Pons (tissue), 1 donor: ENCODE data around the gene ZNF423.

Experiments
- DNase-seq: peaks from one replicate; pipeline ENCODE4 v3.0.0-alpha.2; 2016; ENCODE audit warnings: low spot score

The ZNF423 gene

DNA sequence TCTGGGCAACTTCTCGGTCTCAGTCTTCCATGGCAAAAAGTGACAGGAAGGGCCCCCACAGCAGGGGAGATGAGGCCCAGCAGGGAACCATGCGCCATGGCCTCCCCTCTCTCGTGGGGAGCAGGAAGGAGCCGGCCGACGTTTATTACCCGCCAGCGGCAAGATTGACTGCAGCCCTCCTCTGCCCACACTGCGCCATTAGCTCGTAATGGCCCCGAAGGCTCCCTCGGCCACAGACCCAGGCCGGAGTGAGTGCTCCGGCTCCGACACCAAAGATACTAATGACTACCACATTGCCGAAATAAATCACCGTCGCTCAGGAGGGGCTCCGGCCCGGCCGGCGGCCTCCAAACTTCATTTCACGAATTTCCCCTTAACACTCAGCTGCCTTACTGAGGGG lies 255.4 kb downstream of the ZNF423 start:
- DNase-seq: no peak

DNA sequence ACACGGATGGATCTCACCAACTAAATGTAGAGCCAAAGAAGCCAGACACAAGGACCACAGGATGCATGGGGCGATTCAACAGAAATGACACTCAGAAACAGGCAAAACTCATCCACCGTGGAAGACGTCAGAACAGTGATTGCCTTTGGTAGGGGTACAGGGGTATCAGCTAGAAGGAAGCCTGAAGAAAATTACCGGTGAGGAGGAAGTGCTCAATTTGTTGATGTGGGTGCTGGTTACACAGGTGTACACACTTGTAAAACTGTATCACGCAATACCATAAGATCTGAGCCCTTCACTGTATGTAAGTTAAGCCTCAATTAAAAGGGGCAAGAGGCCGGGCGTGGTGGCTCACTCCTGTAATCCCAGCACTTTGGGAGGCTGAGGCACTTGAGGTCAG lies 256.2 kb downstream of the ZNF423 start:
- DNase-seq: no peak

DNA sequence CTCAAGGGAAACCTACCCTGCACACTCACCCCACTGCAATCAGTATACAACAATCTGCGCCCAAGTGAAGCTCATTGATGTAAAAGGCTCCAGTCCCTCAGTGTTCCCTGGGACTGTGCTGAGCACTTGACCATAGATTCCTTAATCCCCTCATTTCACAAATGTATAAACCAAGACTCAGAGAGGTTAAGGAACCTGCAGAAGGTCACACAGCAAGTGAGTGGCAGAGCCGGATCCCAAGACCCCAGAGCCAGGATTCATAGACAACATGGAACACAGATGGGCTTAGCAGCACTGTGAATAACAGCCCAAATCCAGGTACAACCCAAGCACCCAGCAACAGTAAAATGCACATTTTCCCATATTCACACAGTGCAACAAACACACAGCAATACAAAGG lies 256.6 kb downstream of the ZNF423 start:
- no peak for DNase-seq

DNA sequence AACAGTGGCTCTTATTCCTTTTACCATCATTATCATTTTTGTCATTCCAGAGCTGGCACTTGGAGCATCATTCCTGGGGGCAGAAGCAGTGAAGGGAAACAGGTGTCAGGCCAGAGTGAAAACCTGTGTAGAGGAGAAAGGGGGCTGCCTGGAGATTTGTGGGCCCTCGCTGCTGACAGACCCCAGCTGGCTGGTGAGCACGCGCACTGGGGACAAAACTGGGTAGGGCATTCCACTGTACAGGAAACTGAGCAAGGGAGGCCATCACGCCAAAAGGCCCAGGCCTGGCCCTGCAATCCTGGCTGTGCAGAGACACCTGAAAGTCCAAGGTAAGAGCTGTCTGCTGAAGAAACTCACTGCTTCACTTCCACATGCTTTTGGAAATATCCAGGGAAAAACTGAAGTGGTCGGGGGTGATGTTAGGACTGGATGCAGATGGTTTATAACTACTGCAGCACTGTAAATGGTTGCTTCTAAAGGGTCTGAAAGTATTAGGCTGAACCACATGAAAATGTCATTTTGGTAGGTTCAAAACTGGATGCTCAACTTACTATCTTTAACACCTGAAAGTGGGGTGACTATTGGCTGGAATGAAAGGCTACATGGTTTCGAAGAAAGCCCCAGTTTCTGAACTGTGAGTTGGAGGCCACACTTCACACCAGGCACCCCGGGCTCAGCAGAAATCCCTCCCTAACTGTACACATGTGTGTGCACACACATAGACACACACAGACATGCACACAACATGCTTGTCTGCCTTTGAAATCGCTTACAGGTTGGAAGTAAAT lies 257.3 kb downstream of the ZNF423 start:
- no peak for DNase-seq

DNA sequence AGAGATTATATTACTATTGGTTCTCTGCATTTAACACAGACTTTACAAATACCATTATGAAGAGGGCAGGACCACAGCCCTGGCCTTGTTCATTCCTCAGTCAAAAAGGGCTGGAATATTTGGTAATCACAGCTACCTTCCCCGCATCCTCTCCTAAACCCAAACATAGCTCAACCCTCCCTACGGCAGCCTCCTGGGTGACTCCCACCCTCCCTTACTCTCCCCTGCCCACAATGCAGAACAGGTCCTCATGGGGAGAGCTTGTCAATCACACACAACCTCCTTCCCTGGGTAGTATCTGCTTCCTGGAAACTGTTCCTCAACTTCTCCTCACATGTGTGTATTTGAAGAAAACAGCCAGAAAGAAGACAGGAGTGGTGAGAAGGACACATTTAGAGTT lies 258.1 kb downstream of the ZNF423 start:
- no peak for DNase-seq

DNA sequence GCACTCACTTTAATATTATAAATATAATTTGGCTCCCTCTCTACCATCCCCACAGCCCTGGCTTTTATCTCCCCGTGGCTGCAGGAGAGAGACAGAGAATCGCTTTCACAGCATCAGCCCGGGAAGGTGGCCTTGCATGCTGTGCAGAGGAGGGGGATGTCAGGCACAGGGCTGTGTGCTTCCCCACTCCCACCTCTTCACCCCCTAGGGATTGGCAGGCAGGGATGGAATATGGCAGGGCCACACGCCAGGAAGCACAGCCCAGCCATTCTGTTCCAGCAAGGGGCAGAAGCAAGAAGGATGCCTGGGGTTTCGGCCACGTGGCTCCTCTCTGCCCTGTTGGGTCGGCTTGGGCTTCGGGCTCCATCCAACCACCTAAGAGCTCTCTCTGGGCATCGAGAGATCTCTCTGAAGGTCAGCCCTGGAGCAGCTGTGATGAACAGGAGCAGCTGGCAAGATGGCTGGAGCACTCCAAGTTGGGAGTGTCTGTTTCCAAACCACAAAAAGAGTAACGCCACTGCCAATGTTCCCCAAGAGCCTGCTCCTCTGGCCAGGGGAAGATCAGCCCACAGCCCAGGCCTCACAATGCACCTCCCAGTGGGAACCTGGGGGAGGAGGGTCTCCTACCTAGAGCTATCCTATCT lies 259.1 kb downstream of the ZNF423 start:
- no peak for DNase-seq

DNA sequence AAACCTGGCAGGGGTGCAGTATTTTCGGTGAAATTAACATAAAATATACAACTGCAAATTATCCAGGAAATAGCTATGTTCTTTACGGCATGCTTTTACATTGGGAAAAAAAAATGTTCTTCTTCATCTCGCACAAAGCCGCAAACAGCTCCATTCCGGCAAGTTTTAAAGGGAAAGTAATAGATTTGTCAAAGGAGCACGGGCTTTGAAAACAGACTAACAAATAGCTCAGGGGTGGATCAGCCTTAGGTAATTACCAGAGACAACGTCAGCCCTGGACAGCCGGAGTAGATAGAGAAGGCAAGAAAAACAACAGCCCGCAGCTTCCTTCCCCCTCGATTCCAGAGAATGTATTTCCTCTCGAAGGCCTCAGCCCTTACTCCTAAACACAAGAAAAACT lies 259.8 kb downstream of the ZNF423 start:
- DNase-seq: no peak

DNA sequence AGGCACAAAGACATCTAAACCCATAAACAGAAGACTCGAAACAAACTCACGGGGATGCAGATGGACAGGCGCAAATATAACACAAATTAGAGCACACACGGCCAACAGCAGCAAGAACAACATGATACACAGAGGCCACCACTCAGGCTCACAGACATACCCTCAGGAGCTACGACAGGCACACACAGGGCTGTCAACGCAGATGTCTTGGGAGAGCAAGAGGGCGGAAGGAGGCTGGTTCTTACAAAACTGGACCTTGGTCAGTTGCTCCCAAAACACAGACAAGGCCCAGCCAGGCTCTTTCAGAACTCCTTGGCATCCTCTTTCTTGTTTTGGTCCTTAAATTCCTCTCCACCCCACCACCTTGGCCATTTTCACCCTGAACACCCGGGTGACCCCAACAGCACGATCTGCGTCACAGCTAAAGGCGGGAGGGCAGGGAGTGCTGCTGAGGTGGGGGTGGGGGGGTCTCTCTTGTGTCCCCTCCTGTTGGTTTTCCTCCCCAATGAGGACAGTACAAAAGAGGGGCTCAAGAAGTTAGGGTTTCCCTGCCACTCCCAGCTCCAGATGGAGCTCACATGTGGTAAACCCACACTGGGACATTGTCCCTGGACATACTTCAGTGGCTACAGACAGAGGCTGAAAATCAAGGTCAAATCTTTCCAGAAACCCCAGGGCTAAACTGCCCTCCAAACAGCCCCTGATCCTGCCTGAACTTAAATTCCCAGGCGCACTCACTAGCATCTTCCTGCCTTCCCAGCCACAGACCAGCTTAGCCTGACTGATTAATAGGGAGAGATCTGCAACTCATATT lies 261.0 kb downstream of the ZNF423 start:
- no peak for DNase-seq

DNA sequence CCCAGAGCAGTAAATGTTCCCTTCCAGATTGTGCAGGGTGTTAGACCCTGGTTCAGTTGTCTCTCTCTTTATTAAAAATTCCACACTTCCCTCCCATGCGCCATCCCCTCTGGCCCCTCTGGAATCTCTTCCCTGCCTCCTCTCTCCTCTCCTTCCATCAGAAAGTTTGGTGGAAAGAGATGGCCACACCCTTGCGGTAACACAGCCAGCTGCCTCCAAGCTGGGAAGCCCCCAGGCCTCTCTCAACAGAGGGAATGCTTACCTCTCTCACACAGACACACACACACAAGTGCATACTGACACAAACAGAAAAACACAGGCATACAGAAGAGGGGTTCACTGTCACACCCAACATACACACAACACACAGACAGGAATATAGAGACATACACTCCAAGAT lies 261.8 kb downstream of the ZNF423 start:
- no peak for DNase-seq

DNA sequence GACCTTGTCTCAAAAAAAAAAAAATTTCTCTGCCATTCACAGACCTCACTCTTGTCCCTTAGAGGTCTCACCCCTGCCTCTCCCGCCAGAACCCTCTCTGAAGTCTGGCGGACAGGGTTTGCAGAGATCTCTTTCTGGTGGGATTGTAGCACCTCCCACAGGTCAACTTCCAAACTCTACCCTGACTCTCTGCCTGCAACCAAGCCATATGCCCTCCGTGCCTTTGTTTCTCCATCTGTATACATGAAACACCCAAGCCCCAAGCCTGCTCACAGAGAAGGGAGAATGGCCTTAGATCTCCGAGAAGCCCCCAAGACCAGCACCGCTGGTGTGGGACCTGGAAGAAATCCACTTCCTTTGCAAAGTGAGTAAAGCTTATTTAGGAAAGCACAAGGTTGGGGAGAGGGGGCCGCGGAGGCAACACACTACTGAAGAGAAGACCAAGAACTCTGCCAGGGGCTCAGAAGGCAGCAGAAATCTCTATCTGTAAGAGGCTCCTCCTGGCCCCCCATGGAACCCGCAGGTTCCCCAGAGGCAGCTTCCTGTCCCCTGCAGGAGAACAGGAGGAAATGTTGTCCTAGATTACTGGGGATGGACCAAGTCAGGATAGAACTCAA lies 262.4 kb downstream of the ZNF423 start:
- no peak for DNase-seq

DNA sequence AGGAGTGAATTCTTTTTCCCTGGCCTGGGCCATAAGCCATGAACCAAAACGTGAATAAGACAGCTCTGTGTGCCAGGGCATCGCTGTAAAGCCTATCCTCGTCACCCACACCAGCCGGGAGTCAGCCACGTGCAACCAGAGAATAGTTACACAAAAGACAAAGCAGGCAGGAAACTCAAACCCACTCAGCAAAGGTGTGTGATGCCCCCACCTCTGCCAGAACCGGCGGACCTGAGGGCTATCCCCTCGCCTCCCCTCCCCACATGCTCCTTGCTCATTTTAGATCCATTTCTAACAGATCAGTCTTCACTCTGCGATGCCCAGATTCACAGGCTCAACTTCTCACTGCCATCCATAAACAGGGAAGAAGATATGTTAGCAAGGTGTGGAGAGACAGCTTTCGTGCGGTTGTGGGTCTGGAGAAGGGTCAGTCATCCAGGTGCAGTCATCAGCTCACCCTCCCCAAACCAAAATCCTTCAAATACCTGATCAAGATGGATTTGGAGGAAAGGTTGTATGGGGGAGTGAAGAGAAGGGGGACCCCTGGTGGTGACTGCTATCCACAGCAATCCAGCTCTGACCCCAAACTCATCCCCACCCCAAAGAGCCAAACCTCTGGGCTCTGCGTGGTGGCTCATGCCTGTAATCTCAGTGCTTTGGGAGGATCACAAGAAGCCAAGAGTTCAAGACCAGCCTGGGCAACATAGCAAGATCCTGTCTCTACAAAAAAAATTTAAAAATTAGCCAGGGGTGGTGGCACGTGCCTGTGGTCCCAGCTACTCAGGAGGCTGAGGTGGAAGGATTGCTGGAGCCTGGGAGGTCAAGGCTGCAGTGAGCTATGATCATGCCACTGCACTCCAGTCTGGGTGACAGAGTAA lies 263.1 kb downstream of the ZNF423 start:
- no peak for DNase-seq

DNA sequence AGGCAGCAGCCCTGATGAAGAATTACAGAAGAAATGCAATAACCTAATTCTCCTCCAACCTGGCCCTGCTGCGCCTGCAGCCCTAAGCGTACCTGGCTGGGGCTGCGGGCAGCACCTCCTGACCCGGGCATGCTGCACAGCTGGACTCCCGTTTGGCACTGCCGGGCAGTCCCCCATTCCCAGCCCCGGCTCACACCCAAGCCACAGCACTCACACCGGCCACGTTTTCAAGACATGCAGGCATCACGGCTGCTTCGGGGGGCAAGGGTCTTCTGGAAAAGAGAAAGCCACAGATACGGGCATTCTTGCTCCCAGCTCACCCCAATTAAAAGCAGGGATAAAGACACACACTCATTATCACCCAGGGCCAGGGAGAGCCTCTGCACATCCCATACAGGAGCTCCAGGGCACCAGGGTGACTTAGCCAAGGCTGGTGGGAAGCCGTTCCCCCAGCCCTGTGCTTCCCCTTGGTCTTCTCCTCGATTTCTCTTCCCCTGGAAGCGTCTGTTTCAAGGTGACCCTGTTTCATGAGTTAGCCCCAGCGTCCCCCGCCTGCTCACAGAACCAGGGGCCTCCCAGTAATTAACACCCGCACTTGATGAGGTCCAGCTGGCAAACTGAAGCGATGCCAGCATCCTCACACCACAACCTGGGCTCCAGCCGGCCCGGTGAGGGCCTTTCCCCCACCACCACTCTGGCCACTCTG lies 265.6 kb downstream of the ZNF423 start:
- no peak for DNase-seq

DNA sequence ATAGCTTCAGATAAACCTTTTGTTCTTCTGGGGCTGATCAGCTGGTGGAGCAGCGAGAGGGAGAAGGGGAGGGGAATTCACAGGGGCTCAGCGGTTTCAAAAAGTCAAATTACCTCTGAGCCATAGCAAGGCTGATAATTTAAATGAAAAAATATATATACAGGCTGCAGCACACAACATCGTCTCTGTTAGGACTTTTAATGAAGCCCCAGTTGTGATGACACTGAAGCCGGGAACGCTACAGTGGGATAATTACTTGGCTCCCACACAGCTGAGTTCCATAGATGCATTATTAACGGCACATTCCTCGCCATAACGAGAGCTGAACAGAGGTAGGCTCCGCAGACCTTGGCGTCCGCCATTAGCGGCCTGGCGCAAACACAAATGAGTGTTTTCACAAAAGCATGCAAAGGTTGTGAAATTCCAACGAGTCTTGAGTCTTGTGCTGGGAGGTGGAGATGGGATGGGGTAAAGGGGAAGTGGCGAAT lies 266.3 kb downstream of the ZNF423 start:
- DNase-seq: no peak

DNA sequence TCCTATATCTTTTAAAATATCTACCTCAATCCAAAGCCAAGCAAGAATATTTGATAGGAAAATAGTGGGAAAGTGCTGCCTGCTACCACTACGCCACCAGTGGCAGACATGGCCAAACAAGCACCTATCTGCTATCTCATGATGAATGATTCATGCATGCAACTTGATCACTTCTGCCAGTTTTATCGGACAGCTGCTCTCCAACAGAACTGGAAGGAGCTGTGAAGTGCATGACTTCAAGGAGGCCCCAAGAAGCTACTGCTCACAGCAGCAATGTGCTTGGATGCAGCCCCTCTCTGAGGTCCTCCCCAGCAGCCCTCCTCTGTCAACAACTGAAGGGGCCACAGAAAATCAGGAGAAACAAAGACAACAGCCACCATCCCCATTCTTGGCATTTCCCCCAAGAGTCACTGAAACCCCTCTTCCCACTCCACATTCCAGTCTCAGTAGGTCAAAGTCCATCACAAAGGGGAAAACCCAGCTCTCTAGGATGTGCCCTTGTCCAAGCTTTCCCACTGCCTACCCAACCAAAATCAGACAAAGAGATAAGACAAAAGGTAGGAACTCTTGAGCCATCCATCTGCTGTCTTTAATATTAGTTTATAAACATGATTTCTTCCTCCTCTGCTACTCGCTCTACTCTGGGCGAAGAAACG lies 267.1 kb downstream of the ZNF423 start:
- DNase-seq: no peak

DNA sequence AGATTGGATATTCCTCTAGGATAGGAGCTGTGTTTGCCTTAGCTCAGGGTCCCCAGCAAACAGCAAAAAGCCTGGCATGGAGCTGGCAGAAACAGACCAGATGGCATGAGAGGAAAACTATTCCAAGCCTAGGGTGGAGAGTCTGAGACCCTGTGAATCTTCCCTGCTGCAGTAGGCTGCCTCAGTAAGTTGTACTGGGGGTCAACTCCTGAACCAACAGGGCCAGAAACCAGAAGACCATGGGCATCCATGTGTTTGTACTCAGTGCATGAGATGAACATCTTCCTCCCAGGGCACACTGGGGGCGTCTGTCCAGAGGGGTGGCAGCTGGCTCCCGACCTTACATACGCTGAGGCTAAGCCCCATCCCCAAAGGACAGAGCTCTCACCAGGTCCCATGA lies 267.9 kb downstream of the ZNF423 start:
- no peak for DNase-seq

DNA sequence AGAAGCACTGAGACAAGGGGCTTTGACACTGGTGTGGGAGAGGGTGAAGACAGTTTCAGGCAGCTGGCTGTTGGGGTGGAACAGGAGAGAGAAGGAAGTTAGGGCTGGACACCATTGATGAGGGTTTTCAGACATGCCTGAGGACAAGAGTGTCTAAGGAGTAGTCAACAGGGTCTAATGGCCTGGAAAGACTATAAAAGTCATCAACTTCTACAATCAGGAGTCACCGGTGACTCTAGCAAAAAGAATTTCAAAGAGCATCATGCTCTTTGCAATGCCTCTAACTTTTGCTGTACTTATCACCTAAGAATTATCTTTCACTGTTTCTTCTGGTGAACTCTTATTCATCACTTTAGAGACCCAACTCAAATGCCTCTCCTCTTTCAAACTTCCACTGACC lies 268.4 kb downstream of the ZNF423 start:
- DNase-seq: no peak

DNA sequence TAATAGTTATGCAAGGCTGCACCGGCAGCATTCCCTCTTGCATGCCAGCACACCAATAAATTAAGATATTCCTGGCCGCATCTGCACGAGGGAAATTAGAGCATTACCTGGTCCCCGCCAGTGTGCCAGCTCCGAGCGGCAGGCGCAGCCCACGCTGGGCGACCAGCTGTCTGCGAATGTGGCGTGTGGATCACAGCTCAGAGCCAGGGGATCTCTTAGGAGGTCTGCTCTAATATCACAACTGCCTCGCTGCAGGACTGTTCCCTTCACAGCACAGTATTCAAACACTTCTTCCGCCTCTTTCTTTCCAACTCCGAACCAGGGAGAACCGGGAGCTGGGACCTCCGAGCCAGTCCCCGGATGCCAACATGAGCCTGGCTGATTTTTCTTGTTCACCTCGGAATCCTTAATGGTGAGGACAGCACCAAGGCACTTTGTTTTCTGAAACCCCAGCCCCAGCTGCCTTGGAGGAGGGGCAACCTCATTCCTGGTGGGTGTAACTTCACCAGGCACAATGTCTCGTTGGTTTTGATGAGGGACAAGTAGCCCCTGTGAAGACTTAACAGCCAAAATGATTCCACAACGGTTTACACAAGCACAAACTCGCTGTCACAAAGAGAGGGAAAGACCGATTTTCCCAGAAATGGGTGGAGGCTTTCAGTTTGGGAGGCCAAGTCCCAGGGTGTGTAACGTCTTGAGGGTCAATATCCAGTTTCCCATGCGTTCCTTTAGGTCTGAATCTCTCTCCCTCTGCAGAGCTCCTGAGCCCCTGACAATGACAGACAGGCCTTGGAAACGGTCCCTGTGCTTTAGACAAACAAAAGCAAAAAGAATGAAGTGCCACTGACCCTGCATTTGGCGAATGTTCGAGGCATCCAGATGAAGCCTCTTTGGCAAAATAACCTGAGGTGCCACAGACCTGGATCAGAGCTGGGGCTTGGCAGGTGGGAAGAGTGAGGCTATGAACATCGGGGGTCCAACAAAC lies 269.2 kb downstream of the ZNF423 start:
- DNase-seq: no peak

DNA sequence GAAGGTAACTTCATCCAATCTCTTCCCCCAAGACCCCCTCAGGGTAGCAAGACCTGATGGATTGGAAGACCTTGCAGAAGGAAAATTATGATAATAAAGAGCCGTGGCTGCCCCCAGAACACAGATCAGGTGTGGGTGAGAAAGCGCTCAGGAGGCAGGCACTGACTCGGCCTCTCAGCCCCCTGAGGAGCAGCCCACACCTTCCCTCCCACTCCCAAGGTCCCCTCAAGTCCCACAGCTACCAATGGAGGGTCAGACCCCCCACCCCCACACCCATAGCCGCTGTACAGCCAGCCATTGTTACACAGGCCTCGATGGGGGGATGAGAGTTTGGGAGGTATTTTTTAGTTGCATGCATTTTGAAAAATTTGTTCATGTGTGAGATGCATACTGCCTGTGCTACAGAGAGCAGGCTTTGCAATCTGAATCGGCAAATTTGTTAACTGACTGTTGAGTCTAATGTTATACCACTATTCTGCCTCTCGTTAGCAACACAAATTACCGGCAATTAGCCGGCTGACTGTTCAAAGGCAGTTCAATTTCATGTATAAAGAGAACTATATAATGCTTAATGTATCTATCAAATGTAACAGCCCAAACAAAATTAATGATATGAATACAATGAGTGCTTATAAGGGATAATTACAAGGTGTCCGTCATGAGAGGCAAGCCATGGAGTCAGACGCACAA lies 270.6 kb downstream of the ZNF423 start:
- no peak for DNase-seq
